NCI-H1048 (cell line): ENCODE measurements around the gene CREB3.

Experiments
- DNase-seq: peaks from one replicate; lab custom pipeline; 2025; lab: John Stamatoyannopoulos, UW

CREB3 gene

DNA sequence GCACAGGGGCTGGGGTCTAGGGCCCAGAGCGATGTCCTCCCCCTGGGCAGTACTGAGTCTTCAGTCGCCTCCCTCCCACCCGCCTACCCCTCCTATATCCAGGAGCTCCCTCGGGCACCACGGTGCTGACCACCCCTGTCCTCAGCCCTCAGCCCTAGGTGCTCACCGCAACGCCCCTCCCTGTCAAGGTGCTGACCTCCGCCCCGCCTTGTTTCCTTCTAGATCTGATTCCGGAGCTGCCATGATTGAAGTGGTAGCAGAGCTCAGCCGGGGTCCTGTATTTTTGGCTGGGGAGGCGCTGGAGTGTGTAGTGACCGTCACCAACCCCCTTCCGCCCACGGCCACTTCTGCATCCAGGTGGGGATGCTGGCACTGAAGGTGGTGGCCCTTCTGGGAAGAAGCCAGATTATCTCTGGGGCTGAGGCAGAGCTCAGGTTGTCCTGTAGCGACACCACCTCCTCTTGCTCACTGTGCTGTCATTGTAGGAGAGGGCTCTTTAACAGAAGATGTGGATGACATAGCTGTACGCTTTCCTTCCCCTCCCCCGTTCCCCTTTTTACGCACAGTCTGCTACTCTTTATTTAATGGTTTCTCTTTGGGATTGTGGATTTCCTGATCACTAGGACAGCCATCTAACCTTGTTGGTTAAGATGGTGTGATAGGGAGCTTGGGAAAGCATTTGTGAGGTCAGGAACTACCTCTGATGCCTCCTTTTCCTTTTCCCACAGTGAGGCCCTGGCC lies 17.2 kb downstream of the CREB3 start:
- no peak for DNase-seq

DNA sequence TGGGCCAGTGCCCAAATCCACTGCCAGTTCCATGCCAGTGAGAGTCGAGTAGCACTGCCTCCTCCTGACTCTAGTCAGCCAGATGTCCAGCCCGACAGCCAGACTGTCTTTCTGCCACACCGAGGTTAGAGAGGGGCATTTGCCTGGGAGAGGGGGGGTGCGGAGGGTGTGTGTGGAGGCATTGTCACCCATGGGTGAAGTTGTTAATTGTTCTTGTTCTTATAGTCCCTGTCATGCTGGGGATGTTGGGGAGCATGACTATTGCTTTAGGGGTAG lies 17.7 kb downstream of the CREB3 start:
- no peak for DNase-seq

- no peak for DNase-seq
Measured at GRCh38 chr9:35753466-35753865, 21.0 kb downstream of the CREB3 start.

DNA sequence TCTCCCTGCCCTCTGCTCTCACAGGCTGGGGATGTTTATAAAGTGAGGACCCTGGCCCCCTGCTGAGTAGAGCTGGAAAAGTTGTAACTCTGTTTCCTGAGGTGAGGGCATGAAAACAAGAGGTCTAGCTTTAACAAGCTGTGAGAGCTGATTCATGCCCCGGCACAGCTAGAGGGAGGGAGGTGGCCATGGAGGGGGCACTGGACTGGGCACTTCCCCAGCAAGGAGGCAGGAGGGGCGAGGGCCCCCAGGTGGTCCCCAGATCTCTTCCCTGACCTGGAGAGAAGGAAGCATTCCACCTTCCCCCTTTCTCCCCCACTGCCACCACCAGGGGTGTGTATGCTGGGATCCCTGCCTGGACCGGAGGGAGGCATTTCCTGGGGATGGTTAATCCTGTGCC lies 21.8 kb downstream of the CREB3 start, which contains the start of gene MSMP:
Gene MSMP, minus strand, starts transcription at position 13 of the 400 bp plus-strand sequence. CDS start 147 bp downstream, outside the sequence.
- DNase-seq: no peak

DNA sequence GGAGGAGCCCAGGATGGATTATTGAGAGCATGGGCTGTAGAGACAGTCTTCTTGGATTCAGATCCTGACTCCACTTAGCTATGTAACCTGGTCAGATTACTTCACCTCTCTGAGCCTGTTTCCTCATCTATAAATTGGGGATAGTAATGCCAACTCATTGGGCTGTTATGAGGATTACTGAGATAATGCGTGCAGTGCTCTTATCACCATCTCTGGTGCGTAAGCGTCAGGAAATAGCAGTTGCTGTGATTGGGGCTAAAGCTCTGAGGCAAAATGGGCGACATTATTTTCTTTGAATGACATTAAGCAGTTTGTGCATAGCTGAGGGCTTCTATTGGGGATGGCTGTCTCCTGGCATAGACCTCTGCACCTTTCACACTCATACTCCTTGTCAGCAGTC lies 22.6 kb downstream of the CREB3 start:
- DNase-seq: no peak

DNA sequence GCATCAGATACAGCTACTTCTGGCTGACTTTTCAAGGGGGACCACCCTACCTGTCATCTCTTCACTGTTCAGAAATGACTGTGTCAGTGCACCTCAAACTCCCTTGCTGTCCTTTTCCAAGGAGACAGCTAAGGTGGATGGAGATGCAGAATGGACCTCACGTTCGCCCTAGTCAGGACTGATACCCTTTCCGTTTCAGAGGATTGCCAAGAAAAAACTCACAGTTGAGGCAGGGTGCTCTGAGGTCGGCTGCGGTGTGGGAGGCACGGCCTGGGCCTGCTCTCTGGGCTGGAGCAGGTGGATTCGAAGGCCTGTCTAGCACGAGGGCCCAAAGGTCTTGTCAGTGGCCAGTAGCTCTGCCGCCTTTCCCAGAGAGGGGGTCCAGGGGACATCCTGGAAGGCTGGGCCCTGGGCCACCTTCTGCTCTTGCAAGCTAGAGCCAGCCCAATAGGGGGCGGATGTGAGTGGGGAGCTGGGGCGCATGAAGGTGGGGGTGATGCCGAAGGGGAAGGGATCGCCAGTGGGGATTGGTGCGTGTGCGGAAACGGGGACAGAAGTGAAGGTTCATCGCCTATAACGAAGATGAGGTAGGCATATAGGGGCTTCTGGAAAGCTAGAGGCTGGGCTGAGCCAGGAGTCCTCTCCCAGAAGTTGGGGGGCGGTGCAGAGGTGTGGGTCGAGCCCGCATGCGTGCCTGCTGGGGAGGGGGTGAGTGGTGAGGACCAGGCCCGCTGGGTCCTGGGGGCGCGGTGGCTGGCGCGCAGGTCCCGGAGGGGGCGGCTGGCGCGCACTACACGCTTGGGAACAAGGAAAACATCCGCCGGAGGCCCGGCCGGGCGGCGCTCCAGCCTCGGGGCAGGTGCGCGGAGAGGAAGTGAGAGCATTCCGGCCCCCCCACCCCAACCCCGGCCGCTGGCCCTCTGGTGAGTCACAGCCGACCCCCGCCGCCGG lies 24.1 kb downstream of the CREB3 start:
- no peak for DNase-seq

DNA sequence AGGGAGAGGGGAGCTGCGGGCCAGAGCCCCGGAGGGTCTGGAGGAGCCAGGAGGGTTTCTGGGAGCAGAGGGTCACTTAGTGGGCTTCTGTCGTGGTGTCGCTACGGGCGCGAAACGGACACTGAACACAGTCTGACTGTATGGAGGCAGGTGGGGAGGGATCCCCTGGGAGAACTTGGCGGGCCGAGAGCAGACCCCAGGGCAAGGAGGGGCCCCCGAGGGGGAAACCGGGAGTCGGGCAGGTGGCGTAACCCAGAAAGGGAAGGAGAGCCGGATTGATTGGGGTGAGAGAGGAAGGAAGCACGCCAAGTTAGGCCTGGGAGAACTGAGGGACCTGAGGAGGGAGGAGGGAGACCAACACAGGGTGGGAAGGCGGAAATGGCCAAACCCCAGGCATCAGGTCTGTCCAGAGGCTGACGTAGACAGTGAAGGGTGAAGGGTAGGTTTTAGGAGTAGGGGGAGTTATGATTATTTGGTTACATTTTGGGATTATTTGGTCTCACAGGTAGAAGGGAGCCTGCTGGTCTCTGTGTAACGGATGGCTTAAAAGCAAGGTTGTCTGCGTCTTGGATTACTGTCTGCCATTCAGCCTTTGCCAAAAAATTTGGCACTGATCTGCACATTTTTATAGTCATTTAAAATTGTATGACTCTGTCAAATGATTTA lies 24.9 kb downstream of the CREB3 start:
- no peak for DNase-seq

- no peak for DNase-seq
Measured at GRCh38 chr9:35757892-35758275, 25.4 kb downstream of the CREB3 start.

- DNase-seq: no peak
Measured at GRCh38 chr9:35758475-35759050, 26.1 kb downstream of the CREB3 start.

- DNase-seq: no peak
Measured at GRCh38 chr9:35759795-35760194, 27.3 kb downstream of the CREB3 start.

DNA sequence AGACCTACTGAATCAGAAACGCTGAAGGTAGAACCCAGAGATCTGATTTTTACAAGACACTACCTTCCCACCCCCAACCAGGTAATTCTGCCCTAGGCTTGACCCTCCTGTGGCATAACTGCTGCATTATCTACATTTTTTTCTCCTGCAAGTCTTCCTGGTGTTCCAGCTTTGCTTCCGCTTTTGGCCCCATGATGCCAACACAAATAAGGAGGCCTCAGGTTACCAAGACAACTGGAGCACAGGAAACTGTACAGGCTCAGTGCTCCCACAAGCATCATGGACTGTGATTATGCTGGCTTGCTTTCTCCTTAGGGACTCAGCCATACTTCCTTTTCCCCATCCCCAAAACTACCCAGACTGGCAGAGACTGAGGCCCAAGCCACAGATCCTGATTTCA lies 28.2 kb downstream of the CREB3 start:
- DNase-seq: no peak

DNA sequence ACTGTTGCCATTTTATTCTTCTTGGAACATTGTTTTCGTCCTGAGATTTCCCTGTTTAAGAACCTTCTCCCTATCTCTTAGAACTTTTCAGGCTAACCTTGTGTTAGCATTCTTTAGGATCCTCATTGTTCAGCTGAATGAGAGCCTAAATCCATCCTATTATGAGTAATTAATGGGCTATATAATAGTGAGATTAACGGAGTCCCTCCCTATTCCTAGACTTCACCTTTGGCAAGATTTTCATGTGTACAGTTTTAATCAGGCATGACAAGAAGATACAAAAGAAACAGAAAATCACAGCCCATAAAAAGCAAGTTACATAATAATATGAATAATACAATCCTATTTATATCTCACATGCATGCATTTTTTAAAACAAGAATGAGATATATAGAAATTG lies 30.7 kb downstream of the CREB3 start:
- DNase-seq: no peak

- no peak for DNase-seq
Measured at GRCh38 chr9:35763803-35764202, 31.3 kb downstream of the CREB3 start.

DNA sequence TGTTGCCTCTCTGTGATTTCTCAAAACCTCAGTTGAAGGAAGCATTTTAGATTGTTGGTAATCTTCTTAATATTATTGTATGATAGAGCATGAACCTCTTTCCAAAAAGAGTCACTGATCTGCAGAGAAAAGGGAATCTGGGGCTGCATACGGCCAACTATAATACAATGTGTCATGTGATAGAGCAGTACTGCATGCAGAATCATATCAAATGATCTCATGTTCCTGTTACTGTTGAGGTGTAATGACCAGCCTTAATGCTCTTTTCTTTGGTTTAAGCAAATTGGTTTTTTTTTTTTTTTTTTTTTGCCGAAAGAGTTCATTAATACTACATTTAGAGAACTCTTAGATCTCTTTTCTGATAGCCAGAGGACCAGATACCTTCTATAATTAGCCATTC lies 34.5 kb downstream of the CREB3 start:
- DNase-seq: no peak

DNA sequence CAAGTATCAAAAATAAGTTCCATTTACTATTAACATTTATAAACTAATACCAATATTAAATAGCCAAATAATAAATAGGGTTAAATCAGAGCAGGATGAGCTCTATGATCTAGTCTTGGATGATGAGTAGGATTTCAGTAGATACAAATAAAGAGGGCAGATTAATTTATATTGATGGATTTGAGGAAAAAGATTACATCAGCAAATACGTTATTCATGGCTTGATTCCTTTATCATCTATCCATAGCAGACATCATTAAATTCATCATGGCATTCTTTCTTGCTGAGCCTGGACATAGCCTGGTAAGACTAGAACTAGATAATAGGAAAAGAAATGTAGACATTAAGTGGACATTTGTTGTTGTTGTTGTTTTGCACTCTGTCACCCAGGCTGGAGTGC lies 35.0 kb downstream of the CREB3 start:
- DNase-seq: no peak

DNA sequence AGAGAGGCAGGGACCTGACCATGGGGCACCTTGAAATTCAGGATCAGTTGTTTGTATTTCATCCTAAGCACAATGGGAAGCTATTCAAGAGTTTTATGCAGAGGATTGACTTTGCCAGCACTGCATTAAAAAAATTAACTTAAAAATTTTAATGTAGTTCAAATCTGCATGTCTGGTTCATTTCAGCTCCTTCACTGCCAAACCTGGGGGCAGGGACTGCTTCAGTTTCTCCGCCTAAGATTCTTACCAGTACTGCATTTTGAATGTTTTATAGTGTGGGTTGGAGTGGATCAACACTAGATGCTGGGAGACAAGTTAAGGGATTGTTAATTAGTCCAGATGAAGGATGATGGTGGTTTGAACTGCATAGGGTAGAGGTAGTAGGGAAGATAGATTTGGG lies 37.3 kb downstream of the CREB3 start:
- no peak for DNase-seq

DNA sequence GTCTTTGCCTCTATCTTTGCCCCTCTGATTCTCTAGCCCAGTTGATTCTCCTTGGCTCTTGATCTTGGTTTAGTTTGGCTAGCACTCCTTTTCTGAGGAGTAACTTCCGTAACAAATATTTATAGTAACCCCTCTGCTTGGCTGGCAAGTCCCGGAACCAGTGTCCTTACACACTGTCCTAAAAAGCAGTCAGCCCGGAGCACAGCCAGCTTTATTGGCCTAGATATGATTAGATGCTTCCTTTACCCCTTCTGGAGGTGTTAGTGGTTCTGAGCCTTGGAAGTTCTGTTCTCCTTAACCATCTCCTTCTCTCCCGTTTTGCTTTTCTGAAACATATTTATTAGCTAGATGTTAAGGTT lies 38.6 kb downstream of the CREB3 start:
- DNase-seq: no peak

- peak; percentile 32 for DNase-seq
Measured at GRCh38 chr9:35771534-35771933, 39.1 kb downstream of the CREB3 start.

- DNase-seq: no peak
Measured at GRCh38 chr9:35771943-35772342, 39.5 kb downstream of the CREB3 start.

- DNase-seq: no peak
Measured at GRCh38 chr9:35774907-35775635, 42.6 kb downstream of the CREB3 start.

DNA sequence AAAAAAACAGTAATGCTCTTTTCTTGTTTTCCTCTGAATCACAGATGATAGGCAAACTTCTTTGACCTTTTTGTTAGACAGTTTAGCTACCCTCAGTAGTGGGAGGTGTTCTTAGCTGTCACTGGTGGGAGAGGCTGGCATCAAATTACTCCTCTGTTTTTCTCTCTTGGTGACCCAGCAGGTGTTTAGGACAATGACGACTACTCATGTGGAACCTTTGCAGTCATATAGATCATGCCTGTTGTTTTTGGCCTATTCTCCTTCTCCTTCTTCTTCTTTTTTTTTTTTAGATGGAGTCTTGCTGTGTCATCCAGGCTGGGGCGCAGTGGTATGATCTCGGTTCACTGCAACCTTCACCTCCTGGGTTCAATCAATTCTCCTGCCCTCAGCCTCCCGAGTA lies 43.6 kb downstream of the CREB3 start:
- DNase-seq: no peak

DNA sequence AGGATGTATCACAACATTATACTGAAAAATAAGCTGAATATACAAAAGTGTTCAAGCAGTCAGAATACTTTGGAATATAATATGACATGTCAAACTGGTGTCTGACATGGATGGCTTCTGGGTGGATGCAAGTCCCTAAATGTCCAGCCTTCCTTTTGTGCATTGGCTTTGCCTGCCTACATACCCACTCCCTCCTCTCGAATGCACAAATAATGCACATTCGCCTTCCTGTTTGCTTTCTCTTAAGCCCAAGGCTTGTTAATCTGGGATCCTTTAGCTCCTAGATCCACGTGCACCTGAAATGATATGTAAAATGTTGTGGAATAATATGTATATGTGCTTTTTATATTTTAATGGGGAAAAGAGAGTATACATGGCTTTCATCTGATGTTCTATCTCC lies 46.0 kb downstream of the CREB3 start:
- DNase-seq: no peak
